GM19463 (cell line): ENCODE data around the gene CBFA2T3.

Source experiments
- ATAC-seq: cut with Tn5 transposase; IDR thresholded peaks from one replicate; pipeline ENCODE4 v1.9.1; 2021; ENCODE audit warnings: mild to moderate bottlenecking, moderate library complexity; ENCODE audit not compliant: unreplicated experiment

The CBFA2T3 gene

DNA sequence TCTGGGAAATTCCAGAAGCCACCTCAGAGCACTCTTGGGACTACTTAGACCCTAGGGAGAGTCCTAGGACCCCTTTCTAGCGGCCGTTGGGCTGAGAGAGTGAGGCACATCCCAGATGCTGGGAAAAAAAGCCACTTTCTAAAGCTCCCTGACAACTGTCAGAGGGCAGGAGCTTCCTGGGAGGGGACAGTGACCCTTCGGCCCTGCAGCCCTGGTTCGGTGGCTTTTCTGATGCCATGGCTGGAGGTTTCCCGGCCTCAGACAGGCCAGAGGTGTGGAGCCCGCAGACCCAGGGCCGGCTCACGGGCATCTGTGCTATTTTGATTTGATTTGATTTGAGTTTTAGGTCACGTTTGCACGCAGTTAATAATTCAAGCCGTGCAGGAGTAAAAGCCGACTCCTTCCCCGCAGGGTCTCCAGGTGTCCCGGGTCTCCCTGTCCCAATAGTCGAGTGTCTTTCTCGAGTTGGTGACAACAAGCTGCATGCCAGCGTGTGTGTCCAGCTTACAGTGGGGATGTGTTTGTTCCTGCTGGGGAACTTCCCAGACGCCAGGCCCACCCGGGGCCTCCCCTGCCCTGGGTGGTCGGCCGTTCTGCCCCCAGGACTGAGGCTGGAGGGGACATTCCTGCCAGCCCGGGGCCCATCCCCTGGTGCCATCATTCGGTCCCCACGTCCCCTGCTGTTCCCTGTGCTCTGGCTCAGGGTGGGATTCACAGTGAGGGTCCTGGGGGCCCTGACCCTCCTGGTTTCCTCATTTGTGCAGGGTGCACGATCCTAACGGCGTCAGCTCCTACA, 1.0 kb upstream of the CBFA2T3 start:
- no peak for ATAC-seq

DNA sequence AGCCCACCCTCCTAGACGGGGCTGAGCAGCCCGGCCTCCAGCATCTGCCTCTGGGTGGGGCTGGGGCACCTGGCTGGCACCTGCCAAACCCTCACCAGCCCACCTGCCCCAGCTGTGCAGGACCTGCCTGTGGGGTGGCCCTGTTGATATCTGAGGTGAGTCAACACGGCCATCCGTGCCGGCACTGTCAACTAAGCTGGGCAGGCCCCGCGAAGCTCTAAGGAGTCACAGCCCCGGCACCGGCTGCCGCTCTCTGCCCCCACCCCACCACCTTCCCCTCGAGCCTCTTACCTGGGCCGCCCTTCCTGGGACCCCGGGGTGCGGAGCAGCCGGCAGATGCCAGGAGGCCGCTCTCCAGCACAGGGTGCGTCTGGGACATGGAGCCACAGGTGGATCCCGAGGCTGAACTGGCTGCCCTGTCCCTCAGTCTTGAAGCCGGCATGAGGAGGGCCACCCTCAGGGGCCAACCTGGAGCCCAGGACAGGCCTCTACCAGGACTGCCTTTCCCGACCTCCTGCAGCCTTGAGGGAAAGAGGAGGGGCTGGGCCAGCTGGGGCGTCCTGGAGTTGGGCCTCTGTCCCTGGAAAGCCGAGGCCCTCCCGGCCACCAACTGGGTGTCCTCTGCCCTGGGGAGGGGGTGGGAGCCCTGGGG, 515 bp downstream of the CBFA2T3 start:
- ATAC-seq: no peak

DNA sequence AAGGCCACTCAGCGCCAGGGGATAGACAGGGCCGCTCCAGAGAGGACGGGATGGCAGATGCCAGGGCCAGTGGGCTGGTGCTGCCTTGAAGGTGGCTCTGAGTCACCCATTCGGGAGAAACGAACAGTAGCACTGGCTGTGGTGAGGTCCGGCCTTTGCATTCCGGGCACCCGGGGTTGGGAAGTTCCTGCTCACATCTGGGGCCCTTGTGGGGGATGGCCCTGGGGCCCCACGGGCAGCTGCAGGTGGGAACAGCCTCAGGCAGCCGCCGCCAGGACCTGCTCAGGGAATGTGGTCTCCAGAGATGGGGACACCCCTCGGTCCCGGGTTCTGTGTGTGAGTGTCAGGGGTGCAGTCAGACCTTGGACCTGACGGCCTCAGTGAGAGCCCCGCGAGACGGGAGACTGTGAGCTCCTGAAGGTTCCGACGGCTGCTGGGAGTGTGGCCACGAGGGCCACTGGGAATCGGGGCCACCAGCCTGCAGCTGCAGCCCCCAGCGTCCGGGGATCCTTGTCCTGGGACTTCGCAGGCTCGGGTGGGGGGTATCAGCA, 1.4 kb downstream of the CBFA2T3 start:
- ATAC-seq: no peak

DNA sequence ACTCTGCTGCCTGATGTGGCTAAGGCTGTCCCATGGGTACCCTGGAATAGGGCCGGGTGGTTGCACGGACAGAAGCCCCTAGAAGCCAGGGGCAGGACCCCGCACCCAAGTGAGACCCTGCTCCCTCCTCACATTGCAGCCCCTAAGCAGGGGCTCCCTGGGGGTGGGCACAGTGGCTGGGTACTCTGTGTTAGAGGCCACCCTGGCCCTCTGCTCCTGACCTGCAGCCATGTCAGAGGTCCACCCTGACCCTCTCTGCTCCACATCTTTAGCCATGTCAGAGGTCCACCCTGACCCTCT, 2.1 kb downstream of the CBFA2T3 start:
- no peak for ATAC-seq

DNA sequence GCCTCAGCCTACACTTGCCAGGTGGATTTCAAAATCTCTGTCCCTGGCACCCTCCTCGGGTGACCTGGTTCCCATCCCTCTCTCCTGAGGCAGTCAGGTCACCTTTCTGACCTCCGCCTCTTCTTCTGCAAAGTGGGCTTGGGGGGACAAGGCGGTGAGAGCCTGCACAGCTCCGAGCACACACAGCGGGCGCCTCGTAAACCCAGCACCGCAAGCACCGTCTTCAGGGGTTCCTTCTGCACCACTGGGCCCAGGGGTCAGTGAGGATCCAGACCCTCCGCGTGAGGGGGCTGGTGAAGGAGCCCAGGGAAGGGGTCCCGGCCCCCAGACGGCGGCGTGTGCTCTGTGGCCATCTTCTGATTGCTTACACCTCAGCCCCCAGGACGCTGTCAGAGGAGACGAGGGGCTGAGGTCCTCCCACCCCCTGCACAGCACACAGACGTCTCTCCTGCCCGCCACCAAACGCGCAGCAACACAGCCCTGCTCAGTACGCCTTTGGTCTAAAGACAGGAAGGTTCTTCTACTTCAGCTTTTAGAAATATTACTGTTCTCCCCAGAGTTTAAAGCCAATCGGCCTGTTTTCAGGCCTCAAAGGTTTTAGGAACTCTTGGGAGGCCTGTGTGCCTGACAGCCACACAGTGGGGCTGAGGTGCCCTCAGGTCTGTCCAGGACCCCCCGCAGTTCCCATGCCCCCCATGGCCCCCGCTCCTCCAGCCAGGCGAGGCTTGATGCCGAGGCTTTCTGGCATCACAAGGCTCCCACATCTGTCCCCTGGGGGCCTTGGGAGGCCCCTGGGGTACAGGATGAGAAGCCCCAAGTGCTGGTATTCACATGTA, 2.7 kb downstream of the CBFA2T3 start:
- no peak for ATAC-seq

DNA sequence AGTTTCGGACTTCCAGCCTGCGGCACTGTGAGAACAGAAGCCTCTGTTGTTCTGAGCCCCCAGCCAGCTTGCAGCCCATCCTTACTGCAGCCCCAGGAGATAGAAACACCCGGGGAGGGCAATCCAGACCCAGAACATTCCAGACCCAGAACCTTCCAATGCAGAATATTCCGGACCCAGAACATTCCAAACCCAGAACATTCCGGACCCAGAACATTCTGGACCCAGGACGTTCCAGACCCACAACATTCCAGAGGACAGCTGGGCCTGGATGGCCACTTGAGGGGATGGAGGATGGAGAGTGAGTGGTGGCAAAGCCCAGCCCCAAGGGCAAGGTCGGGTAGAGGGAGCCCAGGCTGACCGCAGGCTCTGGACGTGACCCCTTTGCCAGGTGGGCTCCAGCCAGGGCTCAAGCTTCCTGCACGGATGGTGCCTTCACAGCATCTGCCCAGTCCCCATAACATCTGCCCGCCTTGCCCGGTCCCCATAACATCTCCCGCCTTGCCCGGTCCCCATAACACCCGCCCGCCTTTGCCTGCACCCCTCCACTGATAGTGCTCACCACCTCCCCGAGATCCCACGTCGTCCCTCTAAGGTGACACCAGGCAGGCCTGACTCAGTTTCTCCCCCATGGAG, 3.5 kb downstream of the CBFA2T3 start:
- no peak for ATAC-seq

DNA sequence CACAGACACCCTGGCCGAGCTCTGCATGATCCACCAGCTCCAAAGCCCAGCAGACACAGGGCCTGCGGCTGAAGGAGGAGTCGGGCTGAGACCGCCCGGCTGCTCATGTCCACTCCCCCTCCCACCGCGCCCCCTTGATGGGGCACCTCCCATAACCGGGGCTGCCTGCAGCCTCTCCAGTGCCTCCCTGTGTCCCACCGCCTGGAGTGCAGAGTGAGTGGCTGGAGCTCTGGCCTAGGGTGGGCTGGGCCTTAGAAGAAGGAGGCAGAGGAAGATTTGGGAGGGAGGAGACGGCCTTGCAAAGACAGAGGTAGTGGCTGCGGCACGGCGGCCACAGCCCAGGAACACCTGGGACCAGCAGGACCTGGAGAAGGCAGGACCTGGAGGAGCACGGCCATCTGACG, 4.0 kb downstream of the CBFA2T3 start:
- no peak for ATAC-seq

DNA sequence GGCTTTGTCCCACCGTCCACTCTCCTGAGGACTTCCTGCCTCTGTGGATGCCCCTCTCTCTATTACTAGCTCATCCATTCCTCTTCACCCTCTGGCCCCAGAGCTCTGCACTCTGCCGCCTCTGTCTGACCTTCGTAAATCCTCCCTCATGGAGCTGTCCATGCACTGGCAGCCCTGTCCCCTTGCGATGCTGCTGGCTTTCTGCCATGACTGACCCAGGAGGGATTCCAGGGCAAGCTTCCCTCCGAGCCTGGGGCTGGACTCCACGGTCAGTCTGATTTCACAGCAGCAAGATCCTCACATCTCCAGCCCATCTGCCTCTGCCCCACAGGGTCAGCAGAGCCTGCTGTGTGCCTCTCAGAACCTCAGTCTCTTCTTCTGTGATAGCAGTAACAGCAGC, 4.7 kb downstream of the CBFA2T3 start:
- no peak for ATAC-seq

DNA sequence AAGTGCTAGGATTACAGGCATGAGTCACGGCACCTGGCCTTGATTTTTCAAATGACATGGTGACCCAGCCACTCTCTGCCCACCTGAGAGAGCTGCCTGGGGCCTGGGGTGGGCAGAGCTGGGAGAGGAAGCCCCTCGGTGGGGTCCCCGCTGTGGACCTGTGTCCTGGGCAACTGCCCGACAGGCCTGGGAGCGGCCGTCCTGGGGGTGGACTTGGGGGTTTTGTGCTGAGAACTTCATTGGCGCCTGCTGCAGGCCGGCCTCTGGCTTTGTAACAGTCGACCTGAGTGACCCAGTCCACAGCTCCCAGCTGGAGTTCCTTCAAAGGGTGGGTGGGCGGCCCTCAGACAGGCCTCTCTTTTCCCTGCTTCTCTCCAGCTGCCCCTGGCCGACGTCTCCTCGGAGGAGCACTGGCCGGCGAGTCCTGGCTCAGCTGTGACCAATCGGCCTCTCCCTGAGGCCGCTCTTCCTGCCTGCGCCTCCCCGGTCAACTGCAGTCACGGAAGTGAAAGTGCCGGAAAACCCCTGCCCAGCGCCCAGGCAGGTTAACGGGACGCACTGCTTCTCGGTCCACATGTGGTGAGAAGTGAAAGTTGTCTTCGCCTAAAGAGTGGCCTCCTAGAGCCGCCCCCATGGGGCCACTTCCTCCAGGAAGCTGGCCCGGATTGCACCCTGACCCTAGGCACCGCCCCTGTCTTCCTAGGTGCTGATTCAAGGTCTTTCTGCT, 5.5 kb downstream of the CBFA2T3 start:
- ATAC-seq: no peak

DNA sequence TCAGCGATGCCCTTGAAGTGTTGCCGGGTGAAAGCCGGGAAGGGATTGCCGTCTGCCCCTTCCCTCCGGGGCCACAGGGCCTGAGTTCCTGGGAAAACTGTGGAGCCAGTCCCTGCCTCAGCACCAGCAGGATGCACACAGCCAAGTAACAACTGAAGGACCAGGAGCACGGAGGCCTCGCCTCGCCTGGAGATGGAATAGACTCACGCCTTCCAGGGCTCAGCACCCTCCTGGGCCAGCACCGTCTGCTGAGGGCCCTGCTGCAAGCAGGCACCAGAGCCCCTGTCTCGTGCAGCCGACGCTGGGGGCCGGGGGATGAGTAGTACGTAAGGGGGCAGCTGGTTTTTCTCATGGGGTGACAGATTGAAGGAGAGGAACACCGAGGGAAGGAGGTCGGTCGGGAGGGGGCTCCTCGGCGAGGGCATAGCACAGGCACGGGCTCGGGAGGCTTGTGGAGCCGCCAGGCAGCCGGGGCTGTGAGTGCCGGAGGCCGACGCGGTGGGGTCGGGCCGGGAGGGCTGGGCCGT, 6.4 kb downstream of the CBFA2T3 start:
- no peak for ATAC-seq

DNA sequence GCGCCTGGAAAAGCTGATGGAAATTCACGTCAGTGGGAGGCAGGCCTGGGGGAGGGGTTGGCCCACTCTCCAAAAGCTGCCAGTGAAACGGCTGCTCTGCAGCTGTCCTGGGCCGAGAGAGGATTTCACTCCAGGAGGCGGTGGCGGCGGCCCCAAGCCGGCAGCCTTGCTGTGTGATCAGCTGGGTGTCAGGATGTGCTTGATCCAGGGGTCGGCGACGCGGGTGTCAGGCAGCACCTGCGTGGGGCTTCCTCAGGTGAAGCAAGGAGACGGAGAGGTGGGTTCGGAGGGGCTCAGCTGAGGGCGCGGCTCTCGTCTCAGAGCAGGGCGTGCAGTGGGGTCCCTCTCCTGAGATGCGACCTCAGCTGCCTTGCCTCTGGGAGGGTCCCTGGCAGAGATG, 7.0 kb downstream of the CBFA2T3 start:
- ATAC-seq: no peak

DNA sequence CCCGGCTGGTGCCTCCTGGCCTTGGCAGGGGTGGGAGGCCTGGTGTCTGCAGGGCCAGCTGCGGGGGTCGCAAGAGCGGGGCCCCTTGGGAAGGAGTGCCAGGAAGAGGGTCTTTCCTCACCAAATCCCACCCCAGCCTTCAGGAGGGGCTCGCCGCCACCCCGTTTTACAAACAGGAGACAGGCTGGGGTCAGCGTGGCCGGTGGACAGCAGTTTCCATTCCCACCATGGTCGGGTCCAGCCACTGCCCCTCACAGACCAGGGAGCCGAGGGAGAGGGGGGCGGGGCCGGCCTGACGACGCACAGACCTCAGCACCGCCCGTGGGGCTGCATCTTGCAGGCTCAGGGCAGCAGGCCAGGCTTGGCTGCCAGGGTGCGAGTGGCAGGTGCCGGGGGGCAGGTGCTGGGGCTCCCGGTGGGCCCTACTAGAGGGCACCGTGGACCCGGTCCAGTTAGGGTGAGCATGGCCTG, 7.6 kb downstream of the CBFA2T3 start:
- no peak for ATAC-seq

DNA sequence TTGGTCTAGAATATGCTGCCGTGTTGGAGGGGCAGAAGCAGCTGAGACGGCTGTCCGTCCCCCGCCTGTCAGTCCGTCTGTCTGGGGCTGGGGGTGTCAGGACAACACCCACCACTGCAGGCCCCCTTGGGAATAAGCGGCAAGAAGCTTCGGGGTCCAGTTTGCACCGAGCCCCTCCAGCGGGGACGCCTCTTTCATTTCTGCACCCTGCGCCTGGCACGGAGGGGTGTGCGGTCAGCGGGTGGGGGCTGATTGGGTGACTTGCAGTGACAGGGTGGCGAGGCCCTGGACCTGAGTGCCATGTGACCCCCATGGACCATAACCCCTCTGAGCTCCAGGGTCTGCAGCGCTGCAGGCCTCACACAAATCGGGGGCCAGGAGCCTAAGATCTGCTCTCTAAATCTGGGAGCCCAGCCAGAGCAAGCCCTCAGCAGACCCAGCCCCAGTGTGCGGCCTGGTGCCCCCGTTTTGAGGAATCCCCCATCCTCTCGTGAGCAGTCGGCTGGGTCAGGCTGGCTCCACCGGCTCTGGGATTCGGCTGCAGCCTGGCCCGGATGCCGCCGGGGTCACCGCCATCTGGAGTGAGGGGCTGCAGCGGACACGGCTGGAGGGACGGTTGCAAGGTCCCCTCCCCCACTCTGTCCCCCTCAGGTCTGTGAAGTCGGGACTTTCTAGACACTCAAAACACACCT, 8.3 kb downstream of the CBFA2T3 start:
- ATAC-seq: no peak

DNA sequence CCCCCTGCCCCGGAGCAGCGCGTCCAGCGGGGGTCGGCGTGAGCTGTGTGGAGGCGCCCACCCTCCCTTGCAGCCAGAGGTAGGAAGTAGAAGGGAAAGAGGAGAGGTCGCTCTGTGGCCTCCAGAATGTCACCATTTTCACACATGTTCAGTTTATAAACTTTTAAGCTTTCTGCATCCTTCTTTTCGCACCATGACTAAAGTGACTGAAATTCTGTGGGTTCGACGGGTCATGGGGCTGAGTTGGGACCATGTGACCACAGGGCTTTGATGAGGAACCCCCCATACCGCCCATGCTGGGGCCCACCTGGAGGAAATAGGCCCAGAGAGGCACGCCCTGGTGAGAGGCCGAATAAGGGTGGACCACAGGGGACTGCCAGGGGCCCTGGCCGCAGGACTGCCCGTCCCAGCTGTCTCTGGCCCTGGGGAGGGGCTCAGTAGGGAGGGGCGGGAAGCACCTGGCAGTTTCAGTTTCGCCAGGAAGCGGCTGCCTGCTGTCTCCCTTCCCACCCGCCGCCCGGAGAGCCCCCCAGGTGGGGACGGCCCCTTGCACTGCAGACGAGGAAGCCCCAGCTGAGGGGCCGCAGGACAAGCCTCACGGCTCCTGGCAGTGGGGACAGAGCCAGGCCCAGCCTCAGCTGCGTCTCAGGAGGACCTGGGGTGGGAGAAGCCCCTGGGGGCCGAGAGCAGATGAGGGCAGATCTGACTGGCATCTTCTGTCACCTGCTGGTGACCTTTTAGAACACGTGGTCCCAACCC, 9.0 kb downstream of the CBFA2T3 start:
- ATAC-seq: peak; percentile 65

DNA sequence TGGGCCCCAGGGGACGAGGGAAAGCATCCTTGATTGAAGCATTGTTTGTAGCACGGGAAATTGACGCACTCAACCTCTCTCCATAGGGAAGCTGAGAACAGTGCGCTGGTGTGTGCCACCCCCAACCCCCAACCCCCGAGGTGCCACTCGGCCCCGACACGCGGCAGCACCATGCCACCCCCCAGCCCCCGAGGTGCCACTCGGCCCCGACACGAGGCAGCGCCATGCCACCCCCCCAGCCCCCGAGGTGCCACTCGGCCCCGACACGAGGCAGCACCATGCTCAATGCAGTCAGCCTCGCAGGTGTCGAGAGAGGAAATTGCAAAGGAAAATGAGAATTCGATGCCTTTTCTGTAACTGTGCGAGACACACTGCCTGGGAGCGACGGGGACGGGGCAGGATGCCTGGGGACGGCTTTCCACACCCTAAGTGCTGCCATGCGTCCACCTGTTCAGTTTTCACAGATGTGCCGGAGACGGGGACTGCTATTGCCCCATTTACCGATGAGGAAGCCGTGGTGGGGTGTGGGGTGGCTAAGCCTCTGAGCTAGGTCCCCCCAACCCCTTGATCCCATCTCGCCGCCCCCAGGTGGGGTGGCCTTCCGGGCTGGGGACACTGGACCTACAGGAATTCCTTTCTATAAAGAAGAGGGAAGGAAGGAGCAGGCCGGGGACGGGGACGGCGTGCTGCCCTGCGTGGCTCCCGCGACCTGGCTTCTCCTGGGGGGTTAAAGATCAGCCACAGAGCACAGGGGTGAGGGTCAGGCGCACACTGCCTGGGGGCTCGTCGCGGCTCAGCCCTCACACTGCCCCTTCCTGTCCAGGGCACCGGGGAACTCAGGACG, 9.8 kb downstream of the CBFA2T3 start:
- ATAC-seq: no peak

DNA sequence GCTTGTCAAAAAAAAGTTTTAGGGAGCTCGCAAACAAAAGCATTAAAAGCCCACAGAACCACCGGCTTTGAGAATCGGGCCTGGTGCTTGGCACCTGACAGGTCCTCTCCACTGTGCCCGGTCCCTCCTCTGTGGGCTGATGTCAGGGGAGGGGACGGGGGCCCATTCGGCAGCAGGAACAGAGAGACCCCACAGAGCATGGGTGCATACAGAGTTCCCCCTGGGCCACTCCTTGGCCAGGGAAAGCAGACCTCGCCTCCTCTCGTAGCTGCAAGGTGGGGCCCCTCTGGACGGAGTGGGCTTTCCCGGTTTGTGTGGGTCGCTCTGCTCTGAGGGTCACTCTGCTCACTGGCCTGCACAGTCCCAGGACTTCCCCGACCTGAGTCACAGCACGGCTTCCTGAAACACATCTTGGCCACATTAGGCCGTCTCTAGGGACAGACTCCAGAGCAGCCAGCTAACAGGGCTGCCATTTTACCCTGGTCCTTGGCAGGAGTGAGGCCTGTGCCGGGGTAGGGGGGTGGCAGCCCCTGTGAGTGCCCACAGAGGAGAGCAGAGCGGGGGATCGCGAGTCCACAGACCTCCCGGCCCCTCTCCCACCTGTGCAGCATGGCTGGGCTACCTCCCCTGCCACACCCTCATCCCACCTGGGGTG, 11.1 kb downstream of the CBFA2T3 start:
- no peak for ATAC-seq

DNA sequence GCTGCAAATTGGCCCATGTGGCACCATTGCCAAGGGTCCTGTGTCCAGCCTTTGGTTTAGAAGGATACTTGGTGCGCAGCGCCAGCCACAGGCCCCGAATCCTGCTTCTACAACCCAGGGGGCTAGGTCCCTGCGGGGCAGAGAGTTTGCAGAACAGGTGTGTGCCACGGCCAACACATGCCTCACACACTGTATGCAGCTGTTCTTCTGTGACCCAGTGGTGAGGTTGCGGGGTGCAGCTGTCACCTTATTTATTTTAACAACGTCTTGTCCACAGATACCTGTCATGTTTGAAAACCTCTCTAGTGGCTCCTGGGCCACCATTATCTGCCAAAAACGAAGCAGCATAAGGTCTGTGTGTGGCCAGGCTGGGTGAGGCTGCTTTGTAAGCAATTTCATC, 11.6 kb downstream of the CBFA2T3 start:
- no peak for ATAC-seq
